Measurements from ENCODE around the gene IKZF5.

DNA sequence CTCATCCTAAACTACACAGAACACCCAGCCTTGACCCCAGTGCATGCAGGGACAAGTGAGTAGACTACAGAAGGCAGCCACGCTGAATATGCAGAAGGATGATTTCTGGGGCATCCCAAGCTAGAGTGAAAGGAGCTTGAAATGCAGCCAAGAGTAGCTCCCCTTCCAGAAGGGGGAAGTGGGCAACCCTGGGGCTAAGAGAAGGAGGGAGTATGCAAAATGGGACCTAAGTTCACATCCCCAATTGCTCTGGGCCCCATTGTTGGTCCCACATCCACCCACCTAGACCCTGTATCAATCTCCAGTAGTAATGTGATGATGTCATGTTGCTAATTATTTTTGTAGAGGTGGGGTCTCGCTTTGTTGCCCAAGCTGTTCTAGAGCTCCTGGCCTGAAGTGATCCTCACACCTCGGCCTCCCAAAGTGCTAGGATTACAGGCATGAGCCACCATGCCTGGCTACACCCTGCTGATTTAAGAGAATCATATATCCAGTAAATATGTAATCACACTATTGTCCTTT is 34.0 kb downstream of the IKZF5 start:
- TF ChIP-seq EZH2 (IDR thresholded peaks at IDR 0.05; ENCODE audit: insufficient read depth, poor library complexity, severe bottlenecking) (no peak), EZH2phosphoT487 (IDR thresholded peaks at IDR 0.05; ENCODE audit: insufficient read depth, low read depth) (no peak)
